ENCODE measurements around the gene SEMA3A. TPM values are rescaled to one million over a fixed set of nuclear protein-coding genes. Genes with fewer than 3 reads are reported as not detected.
"Not testable (repeated sequence)": the region's sequence is repeated elsewhere in the genome, so short reads cannot be mapped to it uniquely, and the experiment has no call there.

The SEMA3A gene
- total and polyA plus RNA-seq, 9 donors = 15.6 to 42.7 (median 27.9) TPM

DNA sequence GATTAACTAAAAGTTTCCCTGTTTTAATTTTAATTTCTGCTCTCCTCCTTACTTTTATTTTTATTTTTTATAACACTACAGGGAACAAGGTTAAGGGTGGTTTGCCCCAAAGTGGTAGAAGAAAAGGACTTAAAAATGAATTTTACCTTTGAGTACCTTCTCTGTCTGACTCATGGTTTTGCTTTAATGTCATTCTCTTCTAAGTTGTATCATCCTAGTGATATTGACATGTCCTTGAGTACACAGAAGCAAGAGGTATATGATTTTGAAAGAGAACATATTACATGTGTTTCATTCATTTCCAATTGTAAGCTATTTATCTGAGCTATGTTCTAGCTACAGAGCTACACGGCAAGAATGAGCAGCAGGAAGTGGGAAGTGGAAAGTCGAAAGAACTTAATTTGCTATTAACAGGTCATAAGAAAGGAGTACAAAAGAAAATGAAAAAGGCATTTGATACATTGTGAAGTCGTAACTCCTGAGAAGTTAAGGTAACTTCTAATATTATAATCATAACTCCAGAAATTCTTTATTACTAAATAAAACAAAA, 112.5 kb downstream of the SEMA3A start:
- Histone ChIP-seq H3K36me3 (ENCODE audit: control insufficient read depth, insufficient read depth, low read length) (no peaks in the 10 kb centered on the region), H3K27ac (ENCODE audit: low read length) (no peak overlapping the region), H3K27me3 (ENCODE audit: control insufficient read depth, insufficient read depth, low read length) (no peaks in the 10 kb centered on the region), H3K4me1 (ENCODE audit: control insufficient read depth, insufficient read depth, low read length) (no peaks in the 10 kb centered on the region), H3K9me3 (replicated peaks; ENCODE audit: control insufficient read depth, low read depth, low read length) (no peaks in the 10 kb centered on the region), H3K4me3 (ENCODE audit: low read length) (no peak overlapping the region)
- no CpG with 5 or more reads among the region's 3 CpGs for WGBS (ENCODE audit: insufficient coverage)
- no peak for DNase-seq

DNA sequence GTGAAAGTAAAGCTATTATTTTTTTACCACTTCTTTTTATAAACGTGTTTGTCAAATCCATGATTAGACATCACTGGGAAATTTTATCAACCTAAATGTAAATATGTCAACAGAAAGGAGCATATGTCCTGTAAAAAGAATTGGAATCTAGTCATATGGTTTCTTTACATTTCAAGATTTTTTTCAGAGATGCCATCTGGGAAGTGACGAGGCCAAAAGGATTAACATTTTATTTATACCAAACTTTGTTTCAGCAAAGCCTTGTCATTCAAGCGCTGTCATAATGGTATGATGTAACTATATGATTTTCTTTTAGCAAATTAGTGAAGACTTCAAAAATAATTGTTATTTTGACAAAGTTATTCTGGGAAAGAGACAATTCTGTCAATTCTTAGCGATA, 117.3 kb downstream of the SEMA3A start:
- no peak for DNase-seq
- no CpG with 5 or more reads among the region's 4 CpGs for WGBS (ENCODE audit: insufficient coverage)
- no peak overlapping the region for H3K4me3 ChIP-seq (ENCODE audit: low read length)

DNA sequence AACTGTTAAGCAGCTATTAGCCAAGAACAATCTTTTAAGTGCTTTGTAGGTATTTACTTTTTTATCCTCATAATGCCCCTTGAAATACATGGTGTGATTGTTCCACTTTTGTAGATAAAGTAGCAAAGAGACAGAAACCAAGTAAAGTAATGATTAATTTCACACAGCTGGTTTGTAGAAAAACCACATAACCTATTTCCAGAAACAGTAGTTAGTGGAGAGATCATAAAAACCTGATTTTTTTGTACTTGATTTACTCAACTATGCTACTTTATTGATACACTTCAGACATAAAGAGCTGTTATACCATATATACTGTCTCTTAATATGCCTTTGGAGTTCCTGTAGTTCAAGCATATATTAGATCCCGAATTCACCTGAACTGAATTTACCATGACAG, 118.4 kb downstream of the SEMA3A start:
- Histone ChIP-seq H3K36me3 (ENCODE audit: control insufficient read depth, insufficient read depth, low read length) (no peaks in the 10 kb centered on the region), H3K4me1 (ENCODE audit: control insufficient read depth, insufficient read depth, low read length) (no peaks in the 10 kb centered on the region), H3K4me3 (ENCODE audit: low read length) (no peak overlapping the region), H3K27ac (ENCODE audit: low read length) (no peak overlapping the region), H3K9me3 (replicated peaks; ENCODE audit: control insufficient read depth, low read depth, low read length) (no peaks in the 10 kb centered on the region), H3K27me3 (ENCODE audit: control insufficient read depth, insufficient read depth, low read length) (no peaks in the 10 kb centered on the region)
- no CpG with 5 or more reads among the region's 1 CpG for WGBS (ENCODE audit: insufficient coverage)
- DNase-seq = no peak

More for the DNA sequence above, 117.3 kb downstream of the SEMA3A start:
- Histone ChIP-seq H3K27me3 (ENCODE audit: control insufficient read depth, insufficient read depth, low read length) (no peaks in the 10 kb centered on the region), H3K27ac (ENCODE audit: low read length) (no peak overlapping the region), H3K4me1 (ENCODE audit: control insufficient read depth, insufficient read depth, low read length) (no peaks in the 10 kb centered on the region), H3K9me3 (replicated peaks; ENCODE audit: control insufficient read depth, low read depth, low read length) (no peaks in the 10 kb centered on the region), H3K36me3 (ENCODE audit: control insufficient read depth, insufficient read depth, low read length) (no peaks in the 10 kb centered on the region)

DNA sequence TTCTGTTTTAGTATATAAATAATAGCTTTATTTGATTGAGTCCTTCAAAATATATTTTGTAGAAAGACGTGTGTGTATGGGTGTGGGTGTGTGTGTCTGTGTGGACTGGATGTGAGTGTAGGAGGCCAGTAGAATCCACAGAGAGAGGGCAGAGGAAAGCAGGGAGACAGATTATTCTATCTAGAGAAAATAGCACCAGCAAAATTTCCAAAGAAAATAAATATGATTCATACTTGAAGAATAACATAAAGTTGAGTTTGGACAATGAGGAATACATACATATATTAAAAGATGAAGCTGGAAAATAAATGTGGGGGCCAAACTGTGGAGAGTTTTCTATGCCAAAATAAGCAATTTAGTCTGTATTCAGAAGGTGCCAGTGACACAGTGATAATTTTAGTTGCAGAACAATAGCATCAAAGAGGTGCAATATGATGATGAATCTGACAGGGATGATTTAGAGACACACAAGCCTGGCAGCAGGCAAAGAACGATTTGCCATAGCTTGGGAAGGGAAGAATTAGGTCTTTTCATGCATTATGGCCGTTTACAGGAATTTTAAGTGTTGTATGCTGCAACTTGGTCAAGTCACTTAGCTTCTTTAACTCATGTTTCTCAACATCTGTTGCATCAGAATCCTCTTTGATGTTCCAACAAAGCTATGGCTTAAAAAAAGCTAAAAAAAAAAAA, 121.3 kb downstream of the SEMA3A start:
- Histone ChIP-seq H3K4me3 (ENCODE audit: low read length) (no peak overlapping the region), H3K9me3 (replicated peaks; ENCODE audit: control insufficient read depth, low read depth, low read length) (no peaks in the 10 kb centered on the region), H3K4me1 (ENCODE audit: control insufficient read depth, insufficient read depth, low read length) (no peaks in the 10 kb centered on the region), H3K36me3 (ENCODE audit: control insufficient read depth, insufficient read depth, low read length) (no peaks in the 10 kb centered on the region), H3K27me3 (ENCODE audit: control insufficient read depth, insufficient read depth, low read length) (no peaks in the 10 kb centered on the region), H3K27ac (ENCODE audit: low read length) (no peak overlapping the region)
- WGBS (ENCODE audit: insufficient coverage) = 30% methylated on average over 2 of the region's 3 CpGs
- DNase-seq = peak; percentile 23

DNA sequence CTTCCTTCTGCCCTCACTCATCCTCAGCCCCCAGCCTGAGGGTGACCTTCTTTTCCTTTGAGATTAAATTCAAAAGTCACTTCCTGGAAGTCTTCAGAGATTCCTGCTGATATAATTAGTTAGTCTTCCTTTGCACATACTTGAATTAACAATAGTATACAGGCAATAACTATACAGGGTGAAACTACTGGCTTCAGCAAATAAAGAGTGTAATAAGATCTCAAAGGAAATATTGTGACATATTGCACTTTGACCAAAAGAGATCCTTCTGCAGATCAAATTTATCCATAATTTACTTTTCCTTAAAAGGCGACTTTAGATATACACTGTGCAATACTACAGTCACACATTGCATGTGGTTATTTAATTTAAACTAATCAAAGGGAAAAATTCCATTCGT, 123.8 kb downstream of the SEMA3A start:
- Histone ChIP-seq H3K27me3 (ENCODE audit: control insufficient read depth, insufficient read depth, low read length) (no peaks in the 10 kb centered on the region), H3K4me3 (ENCODE audit: low read length) (no peak overlapping the region), H3K4me1 (ENCODE audit: control insufficient read depth, insufficient read depth, low read length) (no peaks in the 10 kb centered on the region), H3K36me3 (ENCODE audit: control insufficient read depth, insufficient read depth, low read length) (no peaks in the 10 kb centered on the region), H3K9me3 (replicated peaks; ENCODE audit: control insufficient read depth, low read depth, low read length) (no peaks in the 10 kb centered on the region), H3K27ac (ENCODE audit: low read length) (no peak overlapping the region)
- DNase-seq = no peak
- no CpG with 5 or more reads among the region's 2 CpGs for WGBS (ENCODE audit: insufficient coverage)

DNA sequence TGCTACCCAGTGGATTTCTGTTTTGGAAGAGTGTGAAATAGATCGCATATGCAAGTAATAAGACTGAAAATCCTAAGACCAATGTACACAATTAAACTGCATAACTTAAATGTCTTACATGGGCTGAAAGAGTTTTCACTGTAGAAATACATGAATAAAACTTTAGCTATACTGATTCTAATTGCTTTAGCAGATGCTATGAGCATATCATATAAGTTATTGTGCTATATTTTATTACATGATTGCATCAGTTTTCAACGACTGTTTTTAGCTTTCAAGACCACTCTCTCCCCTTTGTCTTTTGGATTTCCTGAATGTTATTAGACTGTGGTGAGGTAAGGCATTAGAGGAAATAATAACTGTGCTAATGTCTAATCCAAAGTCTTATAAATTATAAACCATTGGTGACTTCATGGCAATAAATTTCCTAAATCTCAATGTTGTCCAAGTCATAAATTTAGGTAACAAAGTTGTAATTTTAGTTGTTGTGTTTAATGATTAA, 124.5 kb downstream of the SEMA3A start:
- Histone ChIP-seq H3K36me3 (ENCODE audit: control insufficient read depth, insufficient read depth, low read length) (no peaks in the 10 kb centered on the region), H3K27ac (ENCODE audit: low read length) (no peak overlapping the region), H3K9me3 (replicated peaks; ENCODE audit: control insufficient read depth, low read depth, low read length) (no peaks in the 10 kb centered on the region), H3K27me3 (ENCODE audit: control insufficient read depth, insufficient read depth, low read length) (no peaks in the 10 kb centered on the region), H3K4me3 (ENCODE audit: low read length) (no peak overlapping the region), H3K4me1 (ENCODE audit: control insufficient read depth, insufficient read depth, low read length) (no peaks in the 10 kb centered on the region)
- peak; percentile 37 for DNase-seq
- no CpG with 5 or more reads among the region's 2 CpGs for WGBS (ENCODE audit: insufficient coverage)

DNA sequence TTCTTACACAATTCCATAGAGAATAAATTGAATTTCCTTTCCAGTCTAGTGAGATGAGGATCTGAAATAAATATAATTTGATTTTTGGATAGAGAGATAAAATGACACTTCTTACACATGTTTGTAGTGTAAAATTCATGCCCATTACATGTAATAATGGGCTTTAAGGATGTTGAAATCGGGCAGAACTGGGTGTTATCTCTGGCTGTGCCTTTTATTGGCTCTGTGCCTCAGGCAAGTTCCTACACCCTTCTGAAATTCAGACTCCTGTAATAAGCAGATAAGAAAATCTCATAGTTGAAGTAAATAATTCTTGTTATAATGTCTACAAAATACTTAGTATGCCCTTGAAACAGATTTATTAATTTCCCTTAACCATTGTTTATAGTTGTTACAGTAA, 125.6 kb downstream of the SEMA3A start:
- Histone ChIP-seq H3K9me3 (replicated peaks; ENCODE audit: control insufficient read depth, low read depth, low read length) (no peaks in the 10 kb centered on the region), H3K27me3 (ENCODE audit: control insufficient read depth, insufficient read depth, low read length) (no peaks in the 10 kb centered on the region), H3K36me3 (ENCODE audit: control insufficient read depth, insufficient read depth, low read length) (no peaks in the 10 kb centered on the region), H3K27ac (ENCODE audit: low read length) (no peak overlapping the region), H3K4me3 (ENCODE audit: low read length) (no peak overlapping the region), H3K4me1 (ENCODE audit: control insufficient read depth, insufficient read depth, low read length) (no peaks in the 10 kb centered on the region)
- no peak for DNase-seq
- no CpG with 5 or more reads among the region's 1 CpG for WGBS (ENCODE audit: insufficient coverage)

DNA sequence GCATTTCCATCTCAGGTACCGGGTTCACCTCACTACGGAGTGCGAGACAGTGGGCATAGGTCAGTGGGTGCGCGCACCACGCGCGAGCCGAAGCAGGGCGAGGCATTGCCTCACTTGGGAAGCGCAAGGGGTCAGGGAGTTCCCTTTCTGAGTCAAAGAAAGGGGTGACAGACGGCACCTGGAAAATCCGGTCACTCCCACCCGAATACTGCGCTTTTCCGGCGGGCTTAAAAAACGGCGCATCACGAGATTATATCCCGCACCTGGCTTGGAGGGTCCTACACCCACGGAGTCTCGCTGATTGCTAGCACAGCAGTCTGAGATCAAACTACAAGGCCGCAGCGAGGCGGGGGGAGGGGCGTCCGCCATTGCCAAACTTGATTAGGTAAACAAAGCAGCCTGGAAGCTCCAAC, 132.1 kb downstream of the SEMA3A start:
- H3K36me3 ChIP-seq (ENCODE audit: control insufficient read depth, insufficient read depth, low read length); H3K4me3 ChIP-seq (ENCODE audit: low read length); DNase-seq; H3K4me1 ChIP-seq (ENCODE audit: control insufficient read depth, insufficient read depth, low read length); H3K9me3 ChIP-seq (replicated peaks; ENCODE audit: control insufficient read depth, low read depth, low read length); H3K27ac ChIP-seq (ENCODE audit: low read length); H3K27me3 ChIP-seq (ENCODE audit: control insufficient read depth, insufficient read depth, low read length): not testable (repeated sequence)
- WGBS (ENCODE audit: insufficient coverage) = 98% methylated on average over 21 of the region's 28 CpGs

DNA sequence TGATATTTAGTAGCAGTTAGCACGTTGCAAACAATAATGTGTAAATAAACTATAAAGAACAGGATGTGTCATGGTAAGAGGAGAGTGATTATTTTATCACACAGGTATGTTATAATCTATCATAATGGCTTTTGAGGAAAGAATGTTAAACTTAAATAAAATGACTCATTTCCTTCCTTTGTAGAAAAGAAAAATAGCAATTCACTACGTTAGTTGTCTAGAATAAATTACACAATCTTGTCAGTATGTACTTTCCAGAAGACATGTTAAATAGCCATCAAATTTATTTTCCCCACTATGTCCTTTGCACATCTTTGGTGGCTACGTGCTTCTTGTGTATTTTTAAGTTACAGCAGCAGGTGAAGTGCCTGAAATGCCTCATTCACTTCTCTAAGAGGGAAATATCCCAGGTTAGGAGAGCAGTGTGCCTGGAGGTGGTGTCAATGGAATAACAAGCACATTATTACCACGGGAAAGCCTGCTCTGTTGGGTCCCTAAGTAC, 133.8 kb downstream of the SEMA3A start:
- Histone ChIP-seq H3K4me3 (ENCODE audit: low read length) (no peak overlapping the region), H3K36me3 (ENCODE audit: control insufficient read depth, insufficient read depth, low read length) (no peaks in the 10 kb centered on the region), H3K4me1 (ENCODE audit: control insufficient read depth, insufficient read depth, low read length) (no peaks in the 10 kb centered on the region), H3K27me3 (ENCODE audit: control insufficient read depth, insufficient read depth, low read length) (no peaks in the 10 kb centered on the region), H3K9me3 (replicated peaks; ENCODE audit: control insufficient read depth, low read depth, low read length) (no peaks in the 10 kb centered on the region), H3K27ac (ENCODE audit: low read length) (no peak overlapping the region)
- DNase-seq = no peak
- no CpG with 5 or more reads among the region's 4 CpGs for WGBS (ENCODE audit: insufficient coverage)

DNA sequence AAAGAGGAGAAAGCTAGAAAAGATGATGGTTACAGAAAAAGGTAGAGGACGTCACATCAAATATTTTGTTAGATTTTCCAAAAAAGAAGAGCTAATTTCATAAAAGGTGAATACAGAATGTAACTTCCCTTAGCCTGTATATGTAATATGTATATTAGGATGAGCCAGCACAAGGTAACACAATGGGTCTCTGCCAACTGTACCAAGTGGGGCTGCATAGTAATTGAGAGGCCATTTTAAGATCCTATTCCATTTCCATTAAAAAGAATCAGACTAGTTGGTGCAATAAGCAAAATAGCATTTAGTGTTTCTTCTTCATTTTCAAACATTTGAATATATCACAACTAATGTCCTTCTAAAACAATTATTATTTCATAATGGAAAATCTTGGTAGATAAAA, 134.6 kb downstream of the SEMA3A start:
- Histone ChIP-seq H3K4me3 (ENCODE audit: low read length) (no peak overlapping the region), H3K36me3 (ENCODE audit: control insufficient read depth, insufficient read depth, low read length) (no peaks in the 10 kb centered on the region), H3K9me3 (replicated peaks; ENCODE audit: control insufficient read depth, low read depth, low read length) (no peaks in the 10 kb centered on the region), H3K4me1 (ENCODE audit: control insufficient read depth, insufficient read depth, low read length) (no peaks in the 10 kb centered on the region), H3K27me3 (ENCODE audit: control insufficient read depth, insufficient read depth, low read length) (no peaks in the 10 kb centered on the region), H3K27ac (ENCODE audit: low read length) (no peak overlapping the region)
- DNase-seq = no peak
- WGBS (ENCODE audit: insufficient coverage) = no CpG with 5 or more reads among the region's 1 CpG

Measured in muscle of leg (tissue), 11 donors.